ENCODE results near the gene NSFL1C. TPM values are rescaled to one million over a fixed set of nuclear protein-coding genes. Genes with fewer than 3 reads are reported as not detected.

NSFL1C gene
- 104 and 119 TPM in 2 replicates for total RNA-seq (2022)
- percentile 90 among the genes with signal in this experiment for Bru-seq, nascent RNA
- BruChase-seq, experiment 1, labeled RNA remaining after a 2-hour chase = percentile 83 among the genes with signal in this experiment
- BruChase-seq, experiment 2, labeled RNA remaining after a 6-hour chase = percentile 88 among the genes with signal in this experiment
- long read RNA-seq, transcript NSFL1C-201 (9 exons, 3,568 nt) = major isoform, 157 of 197 reads
- long read RNA-seq, partial matches to known transcripts = 5 of 197 reads
- long read RNA-seq, other reads (novel, unspliced or antisense) = 26 of 197 reads

- DNase-seq = peak; percentile 95 to 99
Observed at GRCh38 chr20:1466211-1467081, at the start of gene NSFL1C. Gene NSFL1C, minus strand, starts transcription at chr20:1466849. Its CDS starts 25 bp downstream, at chr20:1466824.

DNA sequence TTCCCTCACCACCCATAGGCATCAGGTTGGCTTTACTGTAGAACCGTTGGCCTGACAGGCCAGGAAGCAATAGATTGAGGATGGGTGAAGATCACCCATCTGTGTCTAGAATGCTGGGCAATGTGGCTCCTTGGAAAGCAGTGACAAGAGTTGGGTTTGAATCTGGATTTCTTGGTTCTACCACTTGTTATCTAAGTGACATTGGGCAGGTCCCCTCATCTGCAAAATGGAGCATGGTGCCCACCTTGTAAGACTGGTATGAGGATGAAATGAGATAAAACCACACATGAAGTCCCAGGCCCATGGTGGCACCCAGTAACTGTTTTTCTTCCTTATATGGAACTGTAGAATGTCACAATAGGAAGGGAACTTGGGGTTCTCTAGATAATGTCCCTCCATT, 47.2 kb upstream of the NSFL1C start:
- peaks cover 18% of the 10 kb centered on the region for H3K27me3 Mint-ChIP-seq (ENCODE audit: insufficient read depth, unreplicated experiment)
- POLR2A ChIA-PET = no interaction called here

More at GRCh38 chr20:1466211-1467081, at the start of gene NSFL1C:
- Mint-ChIP-seq H3K27ac (ENCODE audit: unreplicated experiment) (peak within 1 kb of the TSS; percentile 64), H3K9me3 (ENCODE audit: unreplicated experiment) (no peaks in the 10 kb centered on the region), H3K4me3 (ENCODE audit: unreplicated experiment) (peak within 1 kb of the TSS; percentile 74), H3K36me3 (ENCODE audit: insufficient read depth, unreplicated experiment) (peaks cover 12% of the 10 kb centered on the region), H3K27me3 (ENCODE audit: insufficient read depth, unreplicated experiment) (no peaks in the 10 kb centered on the region), H3K4me1 (ENCODE audit: low read depth, unreplicated experiment) (peaks cover 34% of the 10 kb centered on the region)
- no TSS peak for BruUV-seq (replicated peaks)
- Histone ChIP-seq H3K4me3 (ENCODE audit: low read depth, low read length) (peak within 1 kb of the TSS; percentile 92), H3K9me3 (no peaks in the 10 kb centered on the region), H3K4me1 (peaks cover 13% of the 10 kb centered on the region), H3K36me3 (ENCODE audit: control insufficient read depth, insufficient read depth, low read length) (peaks cover 2% of the 10 kb centered on the region; the same call in 1 of the 2 replicates), H3K27me3 (replicated peaks; ENCODE audit: control insufficient read depth, insufficient read depth, low read length) (no peaks in the 10 kb centered on the region)
- peak; percentile 94 to 97 for TF ChIP-seq CTCF (IDR thresholded peaks at IDR 0.05; ENCODE audit: insufficient read depth in 1 of 2, low read depth in 1 of 2, low read length in 1 of 2, severe bottlenecking in 1 of 2, unreplicated experiment in 1 of 2)
- intact Hi-C loops (cut with micrococcal nuclease; ENCODE audit: unreplicated experiment) = no loop called here
- POLR2A ChIA-PET = interaction anchor here (0.6 kb wide), 1 partner anchor 75 kb away, joined by 4 read pairs; no protein-coding TSS in a partner anchor
- CTCF ChIA-PET = interaction anchor here (0.6 to 1.7 kb wide), 6 partner anchors 9 to 712 kb away, joined by 3 to 12 read pairs (median 4); no protein-coding TSS in a partner anchor

More for the DNA sequence above, 47.2 kb upstream of the NSFL1C start:
- Histone ChIP-seq H3K4me1 (no peaks in the 10 kb centered on the region), H3K4me3 (ENCODE audit: low read depth, low read length) (no peak overlapping the region), H3K36me3 (ENCODE audit: control insufficient read depth, insufficient read depth, low read length) (no peaks in the 10 kb centered on the region), H3K9me3 (0 out of 2 replicates have a peak, but pooled peaks cover 3% of the 10 kb centered on the region), H3K27me3 (replicated peaks; ENCODE audit: control insufficient read depth, insufficient read depth, low read length) (no peaks in the 10 kb centered on the region; the same call in 1 of the 2 replicates)
- no peaks in the 10 kb centered on the region for H3K4me1 Mint-ChIP-seq (ENCODE audit: low read depth, unreplicated experiment)
- intact Hi-C loops (cut with micrococcal nuclease; ENCODE audit: unreplicated experiment) = no loop called here
- no peak for DNase-seq
- H3K9me3 Mint-ChIP-seq (ENCODE audit: unreplicated experiment) = no peaks in the 10 kb centered on the region
- H3K36me3 Mint-ChIP-seq (ENCODE audit: insufficient read depth, unreplicated experiment) = no peaks in the 10 kb centered on the region
- BruUV-seq (replicated peaks) = no TSS peak
- H3K4me3 Mint-ChIP-seq (ENCODE audit: unreplicated experiment) = no peak overlapping the region
- CTCF ChIA-PET = interaction anchor here (1.4 kb wide), 1 partner anchor 10 kb away, joined by 5 read pairs; no protein-coding TSS in a partner anchor
- no peak overlapping the region for H3K27ac Mint-ChIP-seq (ENCODE audit: unreplicated experiment)
- no peak for TF ChIP-seq CTCF (IDR thresholded peaks at IDR 0.05; ENCODE audit: insufficient read depth in 1 of 2, low read depth in 1 of 2, low read length in 1 of 2, severe bottlenecking in 1 of 2, unreplicated experiment in 1 of 2)
